MM.1S (cell line): ENCODE data around the gene LOX.

Source experiments
- CTCF ChIP-seq: fragments of 300-600 bp; sonication (generic); IDR thresholded peaks from 2 replicates; pipeline ENCODE4 v1.5.1; 2016; ENCODE audit warnings: antibody characterized with exemption, low read length, mixed read lengths
- EZH2 ChIP-seq: fragments of 300-600 bp; sonication (generic); optimal IDR thresholded peaks from 2 replicates; pipeline ENCODE3; 2017; ENCODE audit warnings: low read depth, mild to moderate bottlenecking, antibody characterized with exemption, low read length, mixed read lengths

- TF ChIP-seq CTCF = no peak
- TF ChIP-seq EZH2 = no peak
Observed at GRCh38 chr5:122124766-122125165, 46.7 kb upstream of the LOX start.
